ENCODE results near the gene DBP.
"Not testable (repeated sequence)": the region's sequence is repeated elsewhere in the genome, so short reads cannot be mapped to it uniquely, and the experiment has no call there.

DBP gene

DNA sequence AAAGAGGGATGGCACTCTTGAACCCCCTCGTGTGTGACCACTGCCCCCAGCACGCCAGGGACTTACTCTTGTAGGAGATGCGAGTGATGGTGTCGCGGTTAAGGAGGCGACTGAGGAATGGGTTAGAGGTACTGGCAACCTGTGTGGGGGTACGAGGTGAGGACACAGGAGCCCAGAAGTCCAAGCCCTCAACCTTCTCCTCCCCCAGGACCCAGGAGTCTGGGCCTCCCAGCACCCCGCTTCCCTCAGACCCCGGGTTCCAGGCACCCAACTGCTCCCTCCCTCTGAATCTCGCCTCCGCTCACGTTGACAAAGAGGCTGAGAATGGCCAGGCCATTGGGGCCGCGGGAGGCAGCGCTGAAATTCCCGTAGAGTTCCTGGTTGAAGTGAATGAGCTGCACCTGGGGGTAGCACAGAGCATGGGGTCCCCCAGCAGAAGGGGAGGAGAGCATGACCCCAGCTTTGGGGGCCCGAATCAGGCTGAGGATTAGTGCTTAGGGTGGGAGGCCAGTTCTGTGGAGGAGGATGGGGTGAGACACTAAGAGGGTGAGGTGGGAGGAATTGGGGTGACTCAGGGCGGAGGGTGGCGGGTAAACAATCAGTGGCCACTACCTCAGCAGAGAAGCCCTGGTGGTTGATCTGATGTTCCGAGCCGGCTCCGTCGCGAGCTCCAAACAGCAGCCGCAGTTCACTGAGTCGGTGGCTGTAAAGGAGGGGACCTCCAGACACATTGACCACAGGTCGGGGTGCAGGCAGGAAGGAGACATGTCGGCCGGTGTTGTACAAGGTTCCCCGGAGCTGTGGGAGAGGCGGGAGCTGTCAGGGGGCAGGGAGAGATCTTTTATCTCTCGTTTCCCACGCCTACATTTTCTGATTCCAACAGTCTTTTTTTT lies 2.5 kb upstream of the DBP start:
- no peak for DNase-seq

DNA sequence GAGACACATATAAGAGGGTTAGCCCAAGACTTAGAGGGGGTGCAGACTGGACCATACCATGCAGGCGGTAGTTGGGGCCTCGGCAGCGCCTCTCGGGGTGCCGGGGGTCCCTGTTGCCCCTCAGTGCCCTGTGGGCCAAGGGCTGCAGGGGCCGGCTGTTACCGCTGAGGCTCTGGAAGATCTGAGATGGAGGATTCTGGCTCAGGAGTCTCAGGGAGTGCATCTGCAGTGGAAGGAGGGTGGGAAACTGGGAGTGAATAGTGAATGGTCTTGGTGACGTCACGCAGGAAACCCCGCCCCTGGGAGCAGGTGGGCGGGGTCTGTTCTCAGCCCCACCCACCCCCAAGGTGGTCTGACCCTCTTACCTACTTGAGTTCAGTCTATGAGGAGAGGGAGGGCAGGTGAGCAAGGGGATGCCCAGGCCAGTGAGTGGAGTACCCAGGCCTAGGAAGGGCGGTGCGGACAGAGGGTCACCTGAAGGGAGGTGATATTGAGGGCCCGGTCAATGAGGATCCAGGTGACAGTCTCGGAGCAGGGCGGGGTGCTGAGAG lies 1.7 kb upstream of the DBP start:
- DNase-seq, result no peak

DNA sequence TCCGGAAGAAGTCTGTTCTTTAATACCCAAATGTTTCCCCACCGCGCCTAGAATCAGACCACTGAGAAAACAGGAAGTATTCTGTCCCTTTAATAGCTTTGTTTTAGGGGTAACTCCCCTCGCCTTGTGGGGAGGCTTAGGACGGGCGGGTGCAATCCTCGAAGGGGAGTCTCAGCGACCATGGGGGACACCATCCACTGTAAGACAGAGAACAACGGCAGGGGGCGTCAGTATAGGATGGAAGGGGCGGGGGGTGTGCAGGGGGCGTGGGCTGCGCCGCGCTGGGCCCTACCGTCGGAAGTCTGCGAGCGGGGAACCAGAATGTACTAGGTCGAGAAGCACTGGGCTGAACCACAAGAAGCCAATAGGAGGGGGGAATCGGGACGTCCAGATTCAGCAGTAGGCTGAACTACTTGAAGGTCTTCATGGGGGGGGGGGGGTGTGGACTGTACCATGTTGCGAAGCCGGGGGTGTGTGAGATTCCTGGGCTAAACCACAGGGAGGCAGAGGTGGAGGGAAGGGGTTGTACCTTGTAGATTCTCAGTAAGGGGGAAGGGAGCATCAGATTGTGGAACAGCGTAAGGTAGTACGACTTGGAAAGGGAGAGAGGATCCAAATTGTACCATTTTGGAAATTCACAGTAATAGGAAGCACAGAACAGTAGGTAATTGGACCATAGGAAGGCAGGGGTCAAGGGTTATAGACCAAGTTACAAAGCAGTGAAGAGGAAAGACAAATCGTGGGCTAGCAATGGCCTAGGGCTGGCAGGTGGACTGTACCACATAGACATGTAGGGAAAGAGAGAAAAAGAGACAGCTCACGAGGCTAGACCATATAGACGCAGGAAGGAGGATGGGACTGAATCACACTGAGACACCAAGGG lies 1.0 kb upstream of the DBP start:
- peak; percentile 92 for DNase-seq

DNA sequence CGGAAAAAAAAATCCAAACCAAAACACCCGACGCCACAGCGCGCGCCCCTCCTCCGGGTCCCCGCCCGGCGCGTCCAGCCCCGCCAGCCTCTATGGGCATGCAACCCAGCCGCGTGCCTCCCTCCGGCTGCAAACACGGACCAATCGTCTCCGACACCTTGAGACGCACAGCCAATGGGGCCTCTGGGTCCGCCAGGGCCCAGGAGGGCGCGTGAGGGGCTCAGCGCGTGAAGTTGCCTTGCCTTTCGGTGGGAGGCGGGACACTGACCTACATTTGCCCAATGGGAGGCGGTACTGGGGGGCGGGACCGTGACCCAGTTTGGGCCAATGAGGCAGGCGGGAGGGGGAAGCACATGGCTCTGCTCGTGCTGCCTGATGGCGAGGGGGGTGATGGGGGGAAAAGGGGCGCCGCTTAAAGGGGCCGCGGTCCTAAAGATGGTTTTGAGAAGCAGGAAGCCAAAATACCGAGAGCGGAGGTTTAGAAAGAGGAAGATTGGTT lies 319 bp upstream of the DBP start:
- DNase-seq, result peak; percentile 100

DNA sequence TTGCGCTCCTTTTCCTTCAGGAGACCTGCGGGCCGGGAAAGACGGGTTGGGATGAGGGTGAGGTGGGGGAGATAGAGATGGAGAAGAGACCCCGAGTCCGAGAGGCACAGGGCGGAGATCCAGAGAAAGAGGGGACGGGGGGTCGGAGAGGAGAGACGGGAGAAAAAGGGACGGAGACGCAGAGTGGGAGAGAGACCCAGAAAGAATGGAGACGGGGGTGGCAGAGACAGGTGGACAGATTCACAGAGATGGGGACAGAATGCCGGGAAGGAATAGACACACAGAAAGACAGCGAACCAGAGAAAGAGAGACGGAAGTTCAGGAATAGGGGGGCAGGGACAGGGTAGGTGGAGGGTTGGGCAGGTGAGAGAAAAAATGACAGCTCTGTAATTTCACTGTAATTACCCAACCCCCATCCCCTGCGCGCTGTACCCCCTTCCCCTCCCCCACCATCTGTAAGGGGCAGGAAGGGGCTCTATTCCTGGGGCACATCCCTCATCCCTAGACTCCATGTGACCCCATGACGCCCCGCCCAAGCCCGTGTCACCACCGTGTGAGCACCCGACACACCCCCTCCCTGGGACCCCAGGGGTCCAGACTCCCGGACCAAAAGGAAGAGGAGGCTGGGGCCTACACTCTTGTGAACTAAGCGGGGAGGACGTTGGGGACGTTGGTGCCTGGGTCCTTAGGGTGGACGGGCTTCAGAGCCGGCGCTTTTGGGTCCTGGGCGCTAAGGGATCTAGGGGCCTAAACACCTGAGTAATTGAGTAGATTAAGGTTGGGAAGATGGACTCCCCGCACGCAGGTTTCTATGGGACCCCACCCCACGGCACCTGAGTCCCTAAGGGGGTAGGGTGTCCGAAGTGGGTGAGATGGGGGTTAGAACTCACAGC lies 967 bp downstream of the DBP start:
- peak; percentile 19 for DNase-seq

DNA sequence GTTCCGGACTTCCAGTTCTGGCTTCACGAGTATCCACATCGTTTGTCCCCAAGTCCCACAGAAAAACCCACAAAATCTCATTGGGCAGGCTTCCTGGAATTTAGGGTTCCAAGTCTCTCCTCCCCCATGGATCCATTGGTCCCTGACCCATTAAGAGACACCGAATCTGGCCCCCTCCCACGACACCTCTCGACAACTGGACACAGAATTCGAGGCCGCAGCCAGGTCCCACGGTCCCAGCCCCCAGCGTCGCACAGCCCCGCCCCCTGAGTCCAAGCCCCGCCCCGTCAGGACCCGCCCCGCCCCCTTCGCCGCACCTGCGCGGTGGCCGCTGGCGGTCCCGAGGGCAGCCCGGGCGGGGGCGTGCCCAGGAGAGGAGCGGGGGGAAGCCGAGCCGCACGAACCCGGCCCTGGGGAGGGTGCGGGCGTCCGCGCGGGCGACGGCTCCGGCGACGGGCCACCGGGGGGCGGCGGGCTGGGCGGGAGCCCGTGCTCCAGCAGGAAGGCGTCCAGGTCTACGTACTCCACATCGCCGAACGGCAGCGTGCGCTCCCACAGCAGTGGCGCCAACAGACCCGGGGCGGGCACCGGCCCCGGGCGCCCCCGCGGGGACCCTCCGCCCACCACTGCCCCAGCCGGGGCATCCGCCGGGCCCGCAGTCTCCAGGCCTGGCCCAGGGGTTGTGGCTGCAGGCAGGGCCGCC lies 1.8 kb downstream of the DBP start:
- DNase-seq, result peak; percentile 65

DNA sequence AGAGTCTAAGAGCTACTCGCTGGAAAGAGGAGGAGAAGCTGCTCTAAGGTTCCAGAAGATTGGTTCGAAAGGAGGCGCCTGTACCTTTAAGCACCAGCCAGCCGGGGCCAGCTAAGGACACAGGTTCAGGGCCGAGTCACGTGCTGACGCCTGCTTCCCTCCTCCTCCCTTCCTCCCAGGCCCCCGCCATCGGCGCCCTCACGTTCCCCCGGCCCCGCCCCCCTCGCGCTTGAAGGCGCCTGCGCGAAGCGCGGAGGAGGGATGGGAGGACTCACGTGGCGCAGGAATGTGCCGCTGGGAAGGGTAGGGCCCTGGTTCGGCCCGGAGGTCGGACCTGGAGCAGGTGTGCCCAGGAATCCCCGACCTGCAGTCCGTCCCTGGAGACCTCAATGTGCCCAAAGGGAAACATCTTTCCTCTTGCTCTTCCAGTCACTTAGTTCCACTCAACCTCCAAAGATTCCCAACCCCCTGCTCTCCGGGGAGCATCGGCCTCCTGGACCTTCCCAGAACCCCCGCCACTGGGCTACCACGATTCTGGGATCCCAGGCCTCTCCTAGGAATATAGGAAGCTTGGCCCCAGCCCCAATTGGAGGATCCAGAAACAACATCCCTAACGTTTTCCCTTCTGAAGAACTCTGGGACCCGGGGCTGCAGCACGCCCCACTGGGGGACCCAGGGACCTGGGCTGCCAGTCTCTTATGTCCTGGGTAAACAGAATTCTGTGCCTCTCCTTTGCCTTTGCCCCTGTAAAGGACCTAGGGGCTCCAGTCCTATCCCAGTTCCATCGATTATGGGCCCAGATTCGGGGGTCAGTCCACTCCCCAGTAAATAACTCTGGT lies 2.5 kb downstream of the DBP start:
- peak; percentile 86 for DNase-seq

DNA sequence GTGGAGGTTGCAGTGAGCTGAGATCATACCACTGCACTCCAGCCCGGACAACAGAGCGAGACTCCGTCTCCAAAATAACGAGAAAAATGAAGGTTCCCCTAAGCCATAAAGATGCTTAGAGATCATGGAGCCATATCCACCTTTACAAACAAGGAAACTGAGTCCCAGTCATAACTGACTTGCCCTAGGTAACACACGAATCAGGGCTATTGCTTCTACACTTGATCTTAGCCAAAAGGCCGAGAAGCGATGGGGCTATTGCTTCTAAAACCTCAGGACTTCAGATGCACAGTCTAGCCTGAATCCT lies 3.2 kb downstream of the DBP start:
- no peak for DNase-seq

DNA sequence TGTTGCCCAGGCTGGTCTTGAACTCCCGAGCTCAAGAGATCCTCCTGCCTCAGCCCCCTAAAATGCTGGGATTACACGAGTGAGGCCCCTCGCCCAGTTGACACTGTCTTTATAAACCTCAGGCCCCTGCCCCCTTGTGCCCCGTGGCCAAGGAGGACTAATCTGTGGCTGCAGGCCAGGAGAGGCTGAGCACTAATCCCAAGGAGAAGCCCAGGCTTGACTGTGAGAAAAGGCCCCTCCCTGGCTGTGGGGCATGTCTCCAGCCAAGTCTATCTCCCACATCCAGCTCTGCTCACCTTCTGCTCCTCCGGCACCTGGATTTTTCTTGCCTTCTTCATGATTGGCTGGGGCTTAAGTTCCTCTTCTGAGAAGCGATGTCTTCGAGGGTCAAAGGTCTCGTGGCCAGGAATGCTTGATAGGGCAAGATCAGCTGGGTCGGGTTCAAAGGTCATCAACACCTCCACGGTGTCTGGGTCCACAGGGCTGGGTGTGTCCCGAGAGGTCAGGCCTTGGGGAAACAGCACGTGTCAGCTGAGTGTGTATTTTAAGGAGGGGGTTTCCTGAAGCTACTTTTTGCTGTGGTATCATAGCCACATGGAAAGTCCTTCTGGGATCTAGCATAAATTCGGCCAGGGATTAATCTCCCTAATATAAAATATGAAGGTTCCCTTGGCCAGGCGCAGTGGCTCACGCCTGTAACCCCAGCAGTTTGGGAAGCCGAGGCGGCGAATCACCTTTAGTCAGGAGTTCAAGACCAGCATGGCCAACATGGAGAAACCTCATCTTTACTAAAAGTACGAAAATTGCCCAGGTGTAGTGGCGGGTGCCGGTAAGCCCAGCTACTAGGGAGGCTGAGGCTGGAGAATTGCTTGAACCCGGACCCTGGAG lies 3.8 kb downstream of the DBP start:
- DNase-seq, result no peak

DNA sequence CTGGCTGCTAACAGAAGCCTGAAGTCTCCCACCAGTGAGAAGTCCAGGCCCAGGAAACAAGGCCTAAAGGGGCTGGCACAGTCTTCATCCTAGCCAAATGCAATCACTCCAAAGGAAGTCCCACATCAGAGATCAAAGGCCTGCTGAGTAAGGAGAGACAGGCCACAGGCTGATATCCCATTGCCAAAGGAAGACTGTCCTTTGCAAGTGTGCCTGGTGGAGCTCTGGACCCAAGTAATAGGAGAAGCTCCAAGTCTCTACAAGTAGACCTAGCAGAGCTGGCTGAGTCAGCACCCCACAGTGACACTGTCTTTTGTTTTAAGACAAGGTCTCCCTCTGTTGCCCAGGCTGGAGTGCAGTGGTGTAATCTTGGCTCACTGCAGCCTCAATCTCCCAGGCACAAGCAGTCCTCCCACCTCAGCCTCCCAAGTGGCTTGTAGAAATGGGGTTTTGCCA lies 4.5 kb downstream of the DBP start:
- DNase-seq, result no peak

DNA sequence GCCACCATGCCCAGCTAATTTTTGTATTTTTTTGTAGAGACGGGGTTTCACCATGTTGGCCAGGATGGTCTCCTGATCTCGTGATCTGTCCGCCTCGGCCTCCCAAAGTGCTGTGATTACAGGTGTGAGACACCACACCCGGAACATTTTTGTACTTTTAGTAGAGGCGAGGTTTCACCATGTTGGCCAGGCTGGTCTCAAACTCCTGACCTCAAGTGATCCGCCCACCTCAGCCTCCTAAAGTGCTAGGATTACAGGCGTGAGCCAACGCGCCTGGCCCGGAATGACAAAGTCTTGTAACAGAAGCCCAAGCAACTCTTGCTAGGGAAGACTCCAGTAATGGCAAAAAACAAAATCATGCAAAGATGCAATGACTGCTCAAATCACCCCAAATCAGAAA lies 4.9 kb downstream of the DBP start:
- DNase-seq, result not testable (repeated sequence)

DNA sequence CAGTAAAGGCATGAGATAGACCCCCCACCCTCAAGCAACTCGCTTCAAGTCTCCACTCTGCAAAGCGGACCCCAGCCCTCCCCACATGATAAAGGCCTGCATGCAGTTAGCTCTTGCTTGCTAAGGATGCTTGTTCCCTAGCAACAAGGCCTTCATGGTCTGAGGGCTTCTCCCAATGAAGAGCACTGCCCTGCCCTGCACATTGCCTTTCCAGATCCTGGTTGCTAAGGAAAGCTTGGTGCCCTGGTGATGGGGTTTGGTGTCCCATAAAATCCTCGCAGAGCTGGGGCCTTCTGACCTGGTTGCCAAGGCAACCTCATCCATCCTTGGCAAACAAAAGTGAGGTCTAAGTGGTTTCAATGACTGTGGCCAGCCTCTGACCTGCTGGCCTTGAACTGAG lies 6.0 kb downstream of the DBP start:
- no peak for DNase-seq

DNA sequence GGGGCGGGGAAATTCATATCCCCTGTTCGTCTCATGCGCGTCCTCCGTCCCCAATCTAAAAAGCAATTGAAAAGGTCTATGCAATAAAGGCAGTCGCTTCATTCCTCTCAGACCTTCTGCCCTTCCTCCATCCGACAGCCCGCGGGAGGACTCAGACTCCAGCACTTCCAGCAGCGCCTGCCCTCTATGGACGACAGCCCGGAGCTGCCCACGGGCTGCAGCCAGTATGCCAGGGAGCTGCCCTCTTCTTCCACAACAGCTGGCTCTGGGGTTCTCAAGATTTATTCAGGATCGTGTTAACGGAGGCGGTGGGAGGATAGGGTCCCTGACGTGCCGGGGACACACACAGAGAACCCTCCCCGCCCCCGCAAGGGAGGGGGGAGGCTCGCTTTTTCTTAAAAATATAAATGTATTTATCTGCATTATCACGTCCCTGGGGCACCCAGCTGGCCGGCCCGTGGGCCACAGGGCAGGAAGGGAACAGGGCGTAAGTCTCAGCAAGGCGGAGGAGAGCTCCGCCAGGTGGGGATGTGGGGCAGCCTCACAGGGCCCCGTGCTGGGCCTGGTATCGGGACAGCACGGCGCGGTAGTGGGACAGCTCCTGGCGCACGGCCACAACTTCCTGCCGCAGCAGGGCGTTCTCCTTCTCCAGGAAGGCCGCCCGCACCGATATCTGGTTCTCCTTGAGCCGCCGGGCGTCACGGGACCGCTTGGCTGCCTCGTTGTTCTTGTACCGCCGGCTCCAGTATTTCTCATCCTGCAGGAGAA lies 6.7 kb downstream of the DBP start:
- DNase-seq, result no peak

DNA sequence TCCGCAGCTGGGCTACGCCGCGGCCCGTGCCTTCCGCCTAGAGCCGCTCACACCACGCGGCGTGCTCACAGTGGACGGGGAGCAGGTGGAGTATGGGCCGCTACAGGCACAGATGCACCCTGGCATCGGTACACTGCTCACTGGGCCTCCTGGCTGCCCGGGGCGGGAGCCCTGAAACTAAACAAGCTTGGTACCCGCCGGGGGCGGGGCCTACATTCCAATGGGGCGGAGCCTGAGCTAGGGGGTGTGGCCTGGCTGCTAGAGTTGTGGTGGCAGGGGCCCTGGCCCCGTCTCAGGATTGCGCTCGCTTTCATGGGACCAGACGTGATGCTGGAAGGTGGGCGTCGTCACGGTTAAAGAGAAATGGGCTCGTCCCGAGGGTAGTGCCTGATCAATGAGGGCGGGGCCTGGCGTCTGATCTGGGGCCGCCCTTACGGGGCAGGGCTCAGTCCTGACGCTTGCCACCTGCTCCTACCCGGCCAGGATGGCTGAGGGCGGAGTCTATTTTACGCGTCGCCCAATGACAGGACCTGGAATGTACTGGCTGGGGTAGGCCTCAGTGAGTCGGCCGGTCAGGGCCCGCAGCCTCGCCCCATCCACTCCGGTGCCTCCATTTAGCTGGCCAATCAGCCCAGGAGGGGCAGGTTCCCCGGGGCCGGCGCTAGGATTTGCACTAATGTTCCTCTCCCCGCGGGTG lies 7.4 kb downstream of the DBP start:
- no peak for DNase-seq

DNA sequence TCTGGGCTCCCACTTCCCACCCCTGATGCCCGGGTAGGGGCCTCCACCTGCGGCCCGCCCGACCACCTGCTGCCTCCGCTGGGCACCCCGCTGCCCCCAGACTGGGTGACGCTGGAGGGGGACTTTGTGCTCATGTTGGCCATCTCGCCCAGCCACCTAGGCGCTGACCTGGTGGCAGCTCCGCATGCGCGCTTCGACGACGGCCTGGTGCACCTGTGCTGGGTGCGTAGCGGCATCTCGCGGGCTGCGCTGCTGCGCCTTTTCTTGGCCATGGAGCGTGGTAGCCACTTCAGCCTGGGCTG lies 7.9 kb downstream of the DBP start:
- no peak for DNase-seq

DNA sequence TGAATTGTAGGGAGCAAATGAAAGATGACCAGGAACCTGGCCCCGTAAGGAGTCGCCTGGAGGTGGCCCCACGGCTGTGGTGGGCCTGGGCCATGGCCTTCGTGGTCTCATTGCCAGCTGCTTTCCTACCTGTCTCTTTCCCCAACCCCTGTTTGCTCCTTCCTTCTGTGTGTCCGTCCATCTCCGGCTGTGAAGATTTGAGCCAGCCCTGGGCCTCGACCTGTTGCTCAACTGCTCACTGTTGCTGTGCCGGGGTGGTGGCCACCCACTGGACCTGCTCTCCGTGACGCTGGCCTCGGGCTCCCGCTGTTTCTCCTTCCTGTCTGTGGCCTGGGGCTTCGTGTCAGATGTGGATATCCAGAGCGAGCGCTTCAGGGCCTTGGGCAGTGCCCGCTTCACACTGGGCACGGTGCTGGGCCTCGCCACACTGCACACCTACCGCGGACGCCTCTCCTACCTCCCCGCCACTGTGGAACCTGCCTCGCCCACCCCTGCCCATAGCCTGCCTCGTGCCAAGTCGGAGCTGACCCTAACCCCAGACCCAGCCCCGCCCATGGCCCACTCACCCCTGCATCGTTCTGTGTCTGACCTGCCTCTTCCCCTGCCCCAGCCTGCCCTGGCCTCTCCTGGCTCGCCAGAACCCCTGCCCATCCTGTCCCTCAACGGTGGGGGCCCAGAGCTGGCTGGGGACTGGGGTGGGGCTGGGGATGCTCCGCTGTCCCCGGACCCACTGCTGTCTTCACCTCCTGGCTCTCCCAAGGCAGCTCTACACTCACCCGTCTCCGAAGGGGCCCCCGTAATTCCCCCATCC lies 8.5 kb downstream of the DBP start:
- no peak for DNase-seq

DNA sequence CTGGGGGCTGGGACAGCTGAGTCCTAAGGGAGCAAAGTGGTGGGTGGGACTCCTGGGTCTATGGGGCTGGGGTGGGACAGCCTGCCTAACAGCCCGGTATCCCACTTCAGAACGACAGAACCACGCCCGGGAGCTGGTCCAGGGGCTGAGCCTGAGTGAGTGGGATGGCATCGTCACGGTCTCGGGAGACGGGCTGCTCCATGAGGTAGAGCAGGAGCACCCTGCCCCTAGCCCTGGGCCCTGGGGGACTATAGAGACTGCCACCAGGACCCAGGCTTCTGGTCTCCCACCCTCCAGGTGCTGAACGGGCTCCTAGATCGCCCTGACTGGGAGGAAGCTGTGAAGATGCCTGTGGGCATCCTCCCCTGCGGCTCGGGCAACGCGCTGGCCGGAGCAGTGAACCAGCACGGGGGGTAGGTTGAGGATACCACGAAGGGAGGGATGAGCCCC lies 9.3 kb downstream of the DBP start:
- no peak for DNase-seq

Data from central memory CD4-positive, alpha-beta T cell (primary cell).